Heart left ventricle (tissue), 16 donors: ENCODE results near the gene NTN4. TPM values are rescaled to one million over a fixed set of nuclear protein-coding genes. Genes with fewer than 3 reads are reported as not detected.

Experiments
- ATAC-seq, 4 donors: fragments of 200-7000 bp; cut with Tn5 transposase; one replicate each; pipeline ENCODE4 v1.9.1; 2020 to 2022; ENCODE audit warnings: moderate library complexity in 4 of 4, mild to moderate bottlenecking in 3 of 4, moderate number of reproducible peaks in 1 of 4
- DNase-seq, 5 donors: peaks; one replicate each; pipeline ENCODE4 v3.0.0-alpha.2; 2020
- H3K27ac ChIP-seq, 12 donors: fragments of 200-600 bp; sonication (generic) in 4 of 12; one replicate each; pipeline versions ENCODE4 v1.5.0 to v1.8.0; 2016 to 2022; ENCODE audit warnings: mild to moderate bottlenecking in 2 of 12
- H3K27me3 ChIP-seq, 9 donors: fragments of 200-600 bp; sonication (generic) in 2 of 9; one replicate each; pipeline versions ENCODE4 v1.5.1 to v1.8.0; 2016 to 2022; ENCODE audit warnings: mild to moderate bottlenecking in 3 of 9
- H3K36me3 ChIP-seq, 9 donors: fragments of 200-600 bp; sonication (generic) in 2 of 9; one replicate each; pipeline versions ENCODE4 v1.5.0 to v1.8.0; 2018 to 2022; ENCODE audit warnings: mild to moderate bottlenecking in 2 of 9
- H3K4me1 ChIP-seq, 12 donors: fragments of 200-600 bp; sonication (generic) in 4 of 12; one replicate each; pipeline versions ENCODE4 v1.5.0 to v1.8.0; 2016 to 2022; ENCODE audit warnings: mild to moderate bottlenecking in 3 of 12
- H3K4me3 ChIP-seq, 12 donors: fragments of 200-600 bp; sonication (generic) in 4 of 12; one replicate each; pipeline versions ENCODE4 v1.5.0 to v1.8.0; 2017 to 2022; ENCODE audit warnings: mild to moderate bottlenecking in 9 of 12, moderate library complexity in 4 of 12
- H3K9me3 ChIP-seq, 12 donors: fragments of 200-600 bp; sonication (generic) in 4 of 12; one replicate each; pipeline versions ENCODE4 v1.5.0 to v1.8.0; 2016 to 2022; ENCODE audit warnings: mild to moderate bottlenecking in 1 of 12
- CTCF ChIP-seq, 12 donors: fragments of 200-600 bp; sonication (generic) in 4 of 12; IDR thresholded peaks; one replicate each; pipeline versions ENCODE4 v1.5.0 to v1.8.0; 2018 to 2022; ENCODE audit warnings: antibody characterized with exemption in 12 of 12, mild to moderate bottlenecking in 5 of 12
- POLR2A ChIP-seq, 2 donors: fragments of 450-650 bp; IDR thresholded peaks; one replicate each; pipeline ENCODE4 v1.6.1; 2017; ENCODE audit warnings: antibody characterized with exemption in 2 of 2, mild to moderate bottlenecking in 2 of 2, moderate library complexity in 2 of 2
- whole genome bisulfite sequencing, 4 donors: extraction: QIAGEN DNeasy Blood & Tissue Kit in 2 of 4; methylation state at CpG; one replicate each; pipeline versions ENCODE4 v1.1.5 to v1.1.7; 2013 to 2018; 5-methylcytosine and 5-hydroxymethylcytosine counted together
- intact Hi-C, 10 donors: fragments of 100-400 bp; cut with DNase I; formaldehyde crosslinking; loops; one replicate each; pipeline versions ENCODE4 v1.11.1 to v1.14.2; 2022
- long read RNA-seq, 3 donors: library from polyadenylated mRNA; unstranded; transcript quantifications; one replicate each; pipeline ENCODE4 v2.0.0, GENCODE V29; 2020 to 2021
- polyA plus RNA-seq, 2 donors: library from polyadenylated mRNA; stranded (reverse); fragments of 200-250 nt; gene quantifications; one replicate each; pipeline ENCODE4 v1.2.3, GENCODE V29; 2013
- total RNA-seq, 9 donors: library from RNA; depleted of rRNA in 2 of 9; stranded (reverse); fragments of >200 nt in 2 of 9; fragmentation: NEBNext Ultra II Directional in 3 of 9; extraction: Animal tissue kit (Norgen Biotek cat#: 25700) in 3 of 9; gene quantifications; one replicate each; pipeline versions ENCODE4 v1.1.0 to v1.2.4, GENCODE V29; 2016 to 2023
- donor health status: ischemic (EF 13 %, LVEDD 7.1; RV severe dilation, severe dysfunction).
- donor health status: healthy with polysubstance abuse.
- donor health status: DM: no; HTN: yes; CAD: no.
- donor health status: DM: no; HTN: no; CAD: no.
- donor health status: ischemic (EF 25% LVEDD 6.9; RV normal size, moderate dysfunction).
- donor health status: ischemic (EF 25% LVEDD 5.7; RV mildly dilated, moderate dysfunction).
- donor health status: healthy.
- donor health status: DM: yes; HTN: yes; CAD: no.
- donor health status: ischemic (EF 35%, LVEDD 5.7; RV mildly dilated, moderate dysfunction).
- donor health status: nonischemic (EF 11% LVEDD 7.7; RV severe dilation, severe dysfunction).
- donor health status: DM: yes; HTN: yes; CAD: no.
- donor health status: PGD.
- donor health status: ischemic (EF 29% LVEDD 5.4; RV normal size, mild dysfunction).
- donor health status: nonischemic (EF 23%, LVEDD 6.1; RV moderate dilation, normal function).

Gene NTN4
- total RNA-seq (100 to 1,000 TPM in 1 of 9 donors, 10 to 100 TPM in 8; 58.4 to 116 (median 71.5) TPM), polyA plus RNA-seq (10 to 100 TPM; 23.9 to 27.8 TPM)
- long read RNA-seq, donor 1, transcript NTN4-201 (10 exons, 3,615 nt), result major isoform, 144 of 186 reads
- long read RNA-seq, donor 1, partial matches to known transcripts, result 21 of 186 reads
- long read RNA-seq, donor 1, other reads (novel, unspliced or antisense), result 21 of 186 reads
- long read RNA-seq, donor 2, transcript NTN4-201 (10 exons, 3,615 nt), result major isoform, 18 of 57 reads
- long read RNA-seq, donor 2, partial matches to known transcripts, result 25 of 57 reads
- long read RNA-seq, donor 2, other reads (novel, unspliced or antisense), result 14 of 57 reads
- long read RNA-seq, donor 3, transcript NTN4-201 (10 exons, 3,615 nt), result major isoform, 175 of 202 reads
- long read RNA-seq, donor 3, partial matches to known transcripts, result 15 of 202 reads
- long read RNA-seq, donor 3, other reads (novel, unspliced or antisense), result 12 of 202 reads

- DNase-seq (peak; percentile 62 to 82 (median 69)), ATAC-seq (peak; percentile 37 to 80 (median 64))
- H3K36me3 ChIP-seq, result peaks cover 0 to 16% (median 4%) of the 10 kb centered on the region in 9 donors
- WGBS, 4 donors, result 0 to 1% (median 0%) methylated on average over 37 to 96 of the region's 96 CpGs
- intact Hi-C loops, result loop anchor here in 3 of 10 donors (5.0 to 10.0 kb wide), 3 partner anchors 165 to 198 kb away; no protein-coding TSS in a partner anchor
- no peaks in the 10 kb centered on the region for H3K9me3 ChIP-seq
- H3K27me3 ChIP-seq, result peaks cover 0 to 39% (median 0%) of the 10 kb centered on the region in 9 donors
- H3K4me1 ChIP-seq, result peaks cover 5 to 49% (median 29%) of the 10 kb centered on the region in 12 donors
- H3K4me3 ChIP-seq, result peak within 1 kb of the TSS; percentile 66 to 94 (median 88)
- peak in 1 of 2 donors; percentile 41 for TF ChIP-seq POLR2A (IDR thresholded peaks at IDR 0.05)
- TF ChIP-seq CTCF (IDR thresholded peaks at IDR 0.05), result no peak
- H3K27ac ChIP-seq, result peak within 1 kb of the TSS; percentile 75 to 93 (median 88)
Measured at GRCh38 chr12:95790033-95790916, at the start of gene NTN4. TSS of gene NTN4 (minus strand) at chr12:95790764. CDS start at chr12:95790309, 455 bp downstream.

GRCh38 chr12:95838125-95838524 is 47.6 kb upstream of the NTN4 start:
- Histone ChIP-seq H3K27ac (no peak overlapping the region), H3K27me3 (peaks cover 0 to 5% (median 0%) of the 10 kb centered on the region in 9 donors), H3K9me3 (no peaks in the 10 kb centered on the region), H3K4me1 (peaks cover 0 to 14% (median 0%) of the 10 kb centered on the region in 12 donors), H3K36me3 (no peaks in the 10 kb centered on the region), H3K4me3 (no peak overlapping the region)
- TF ChIP-seq CTCF (IDR thresholded peaks at IDR 0.05), result no peak
- no peak for TF ChIP-seq POLR2A (IDR thresholded peaks at IDR 0.05)
- WGBS, 4 donors, result 31 to 43% (median 38%) methylated on average over 11 of the region's 11 CpGs
- ATAC-seq (peak in 1 of 4 donors; percentile 14), DNase-seq (no peak)
- intact Hi-C loops, result no loop called here

- intact Hi-C loops, result no loop called here
- 46 to 65% (median 65%) methylated on average over 10 of the region's 10 CpGs for WGBS, 4 donors
- Histone ChIP-seq H3K4me3 (no peak overlapping the region), H3K4me1 (peaks cover 0 to 14% (median 0%) of the 10 kb centered on the region in 12 donors), H3K27me3 (no peaks in the 10 kb centered on the region), H3K9me3 (no peaks in the 10 kb centered on the region), H3K36me3 (no peaks in the 10 kb centered on the region), H3K27ac (no peak overlapping the region)
- DNase-seq (no peak), ATAC-seq (peak in 3 of 4 donors; percentile 22 to 65 (median 39))
- TF ChIP-seq POLR2A (IDR thresholded peaks at IDR 0.05) (no peak), CTCF (IDR thresholded peaks at IDR 0.05) (no peak)
Measured at GRCh38 chr12:95837240-95838038, 46.9 kb upstream of the NTN4 start.
